Neural cell (in vitro differentiated cells): ENCODE measurements around the gene LTO1.

Experiments used
- POLR2AphosphoS5 ChIP-seq: IDR thresholded peaks from 2 replicates; pipeline ENCODE4 v1.6.1; 2012
- TF ChIP-seq, protein P1 (sequence below): fragments of 450-650 bp; IDR thresholded peaks from 2 replicates; pipeline ENCODE4 v1.5.1; 2014; ENCODE audit warnings: antibody characterized with exemption, mild to moderate bottlenecking, moderate library complexity; ENCODE audit not compliant: poor library complexity, severe bottlenecking

GRCh38 chr11:69671734-69672465, 3.3 kb downstream of the LTO1 start:
- TF ChIP-seq, protein P1, sequence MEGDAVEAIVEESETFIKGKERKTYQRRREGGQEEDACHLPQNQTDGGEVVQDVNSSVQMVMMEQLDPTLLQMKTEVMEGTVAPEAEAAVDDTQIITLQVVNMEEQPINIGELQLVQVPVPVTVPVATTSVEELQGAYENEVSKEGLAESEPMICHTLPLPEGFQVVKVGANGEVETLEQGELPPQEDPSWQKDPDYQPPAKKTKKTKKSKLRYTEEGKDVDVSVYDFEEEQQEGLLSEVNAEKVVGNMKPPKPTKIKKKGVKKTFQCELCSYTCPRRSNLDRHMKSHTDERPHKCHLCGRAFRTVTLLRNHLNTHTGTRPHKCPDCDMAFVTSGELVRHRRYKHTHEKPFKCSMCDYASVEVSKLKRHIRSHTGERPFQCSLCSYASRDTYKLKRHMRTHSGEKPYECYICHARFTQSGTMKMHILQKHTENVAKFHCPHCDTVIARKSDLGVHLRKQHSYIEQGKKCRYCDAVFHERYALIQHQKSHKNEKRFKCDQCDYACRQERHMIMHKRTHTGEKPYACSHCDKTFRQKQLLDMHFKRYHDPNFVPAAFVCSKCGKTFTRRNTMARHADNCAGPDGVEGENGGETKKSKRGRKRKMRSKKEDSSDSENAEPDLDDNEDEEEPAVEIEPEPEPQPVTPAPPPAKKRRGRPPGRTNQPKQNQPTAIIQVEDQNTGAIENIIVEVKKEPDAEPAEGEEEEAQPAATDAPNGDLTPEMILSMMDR = no peak
- no peak for TF ChIP-seq POLR2AphosphoS5
